Right cardiac atrium (tissue), 5 donors: ENCODE results near the gene LRRC18. TPM values are rescaled to one million over a fixed set of nuclear protein-coding genes. Genes with fewer than 3 reads are reported as not detected.

ENCODE experiments used
- ATAC-seq, 2 donors: fragments of 200-7000 bp; cut with Tn5 transposase; one replicate each; pipeline versions ENCODE4 v1.8.0 to v1.9.1; 2020; ENCODE audit warnings: moderate library complexity in 2 of 2, mild to moderate bottlenecking in 1 of 2
- DNase-seq, 3 donors: peaks; one replicate each; pipeline ENCODE4 v3.0.0-alpha.2; 2020
- H3K27ac ChIP-seq: one replicate; pipeline ENCODE4 v1.5.1; 2013; ENCODE audit warnings: mild to moderate bottlenecking, low read length, control low read depth, moderate library complexity
- H3K27me3 ChIP-seq: one replicate; pipeline ENCODE4 v1.6.1; 2013; ENCODE audit not compliant: control insufficient read depth, insufficient read depth
- H3K4me1 ChIP-seq: one replicate; pipeline ENCODE4 v1.6.1; 2013; ENCODE audit warnings: low read length; ENCODE audit not compliant: control insufficient read depth, insufficient read depth
- H3K4me3 ChIP-seq: one replicate; pipeline ENCODE4 v1.5.1; 2013; ENCODE audit warnings: low read length, control low read depth
- H3K9me3 ChIP-seq: one replicate; pipeline ENCODE4 v1.6.1; 2013; ENCODE audit warnings: low read length; ENCODE audit not compliant: control insufficient read depth
- WGBS: extraction: QIAGEN DNeasy Blood & Tissue Kit; methylation state at CpG from one replicate; pipeline ENCODE4 v1.1.7; 2013; 5-methylcytosine and 5-hydroxymethylcytosine counted together
- intact Hi-C, 4 donors: fragments of 100-400 bp; cut with DNase I; formaldehyde crosslinking; loops; one replicate each; pipeline versions ENCODE4 v1.11.0 to v1.14.0; 2022 to 2023
- long read RNA-seq, 4 donors: library from polyadenylated mRNA; unstranded; transcript quantifications; one replicate each; pipeline ENCODE4 v2.0.0, GENCODE V29; 2020 to 2021
- polyA plus RNA-seq: library from polyadenylated mRNA; stranded (reverse); fragments of 200-250 nt; gene quantifications from one replicate; pipeline ENCODE4 v1.2.3, GENCODE V29; 2013
- total RNA-seq, 4 donors: library from RNA; stranded (reverse); fragmentation: NEBNext Ultra II Directional; extraction: Animal tissue kit (Norgen Biotek cat#: 25700); gene quantifications; one replicate each; pipeline ENCODE4 v1.2.1, GENCODE V29; 2021
- donor health status: healthy with polysubstance abuse.
- donor health status: DM: no; HTN: yes; CAD: no.
- donor health status: DM: no; HTN: no; CAD: no.
- donor health status: DM: no; HTN: yes; CAD: no; lungs with severe emphysema.
- donor health status: DM: yes; HTN: yes; CAD: no.

The LRRC18 gene
- total RNA-seq (not detected), polyA plus RNA-seq (not detected)
- long read RNA-seq, donor 1, result 0 reads
- long read RNA-seq, donor 2, result 0 reads
- long read RNA-seq, donor 3, result 0 reads
- long read RNA-seq, donor 4, result 0 reads

GRCh38 chr10:48939790-48940325, at the start of gene LRRC18:
TSS of gene LRRC18 (minus strand) at chr10:48939840. CDS start at chr10:48914155, 25,685 bp downstream.
- Histone ChIP-seq H3K4me1 (no peaks in the 10 kb centered on the region), H3K4me3 (no peak within 1 kb of the TSS), H3K27me3 (no peaks in the 10 kb centered on the region), H3K27ac (no peak within 1 kb of the TSS), H3K9me3 (no peaks in the 10 kb centered on the region)
- ATAC-seq (no peak), DNase-seq (no peak)
- 84% methylated on average over 2 of the region's 2 CpGs for WGBS
- intact Hi-C loops, result no loop called here

DNA sequence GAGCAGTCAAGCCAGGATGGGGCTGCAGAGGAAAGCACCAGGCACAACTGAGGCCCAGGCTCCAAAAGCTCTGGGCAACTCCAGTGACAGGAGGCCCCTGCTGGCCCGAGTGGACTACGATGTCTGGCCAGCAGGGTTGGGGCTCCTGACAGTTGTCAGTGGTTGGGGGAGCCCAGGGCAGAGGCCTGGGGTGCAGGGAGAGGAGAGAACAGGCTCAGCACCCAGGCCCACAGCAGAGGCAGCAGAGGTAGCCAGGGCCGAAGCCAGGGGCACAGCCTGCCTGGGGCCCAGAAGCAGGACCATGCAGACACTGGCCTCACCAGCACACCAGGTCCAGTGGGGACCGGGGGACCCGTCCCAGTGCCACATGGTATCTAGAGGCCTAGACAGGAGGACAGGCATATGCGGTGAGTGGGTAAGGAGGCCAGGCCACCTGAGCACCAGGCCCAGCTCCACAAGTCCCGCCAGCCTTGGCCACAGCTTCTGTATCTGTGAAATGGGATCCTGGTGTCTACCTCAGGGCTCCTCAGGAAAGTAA, 46.0 kb upstream of the LRRC18 start:
- Histone ChIP-seq H3K9me3 (no peaks in the 10 kb centered on the region), H3K4me1 (no peaks in the 10 kb centered on the region), H3K4me3 (no peak overlapping the region), H3K27me3 (no peaks in the 10 kb centered on the region), H3K27ac (no peak overlapping the region)
- no peak for DNase-seq
- no peak for ATAC-seq
- intact Hi-C loops, result loop anchor here in 3 of 4 donors (5.0 to 10.0 kb wide), 2 partner anchors 177 to 529 kb away; no protein-coding TSS in a partner anchor
- WGBS, result 90% methylated on average over 7 of the region's 7 CpGs

DNA sequence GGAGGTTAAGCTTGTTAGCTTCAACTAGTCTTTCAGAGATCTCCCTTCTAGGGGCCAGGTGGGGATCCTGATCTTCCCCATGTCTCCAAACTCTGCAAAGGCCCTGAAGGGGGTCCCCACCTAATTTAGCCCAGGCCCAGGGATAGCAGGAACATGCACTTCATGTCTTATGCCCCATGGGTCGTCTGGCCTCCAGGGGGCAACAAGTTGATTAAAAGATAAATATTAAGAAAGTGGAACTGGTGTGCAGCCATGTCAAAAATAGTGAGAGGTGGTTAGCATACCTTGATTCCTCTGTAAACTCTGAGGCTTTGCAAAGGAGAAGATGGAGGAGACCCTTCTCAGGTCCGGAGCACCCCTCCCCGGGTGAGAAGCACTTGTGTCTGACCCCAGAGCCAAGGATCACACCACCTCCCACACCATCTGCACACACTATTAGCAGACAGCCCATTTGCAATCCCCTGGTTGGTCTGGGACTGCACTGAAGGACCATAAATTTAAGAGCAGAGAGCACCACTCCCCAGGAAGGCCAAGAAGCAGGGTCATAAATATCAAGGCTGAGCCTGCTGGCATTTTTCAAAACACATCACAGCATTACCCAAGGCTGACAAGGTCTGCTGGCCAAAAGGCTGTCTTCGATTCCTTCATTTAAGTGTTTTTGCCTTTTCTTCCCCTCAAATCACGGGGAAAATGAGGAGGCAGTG, 44.2 kb upstream of the LRRC18 start:
- intact Hi-C loops, result loop anchor here (5.0 to 10.0 kb wide), 2 partner anchors 179 to 531 kb away; no protein-coding TSS in a partner anchor
- H3K27ac ChIP-seq, result no peak overlapping the region
- H3K27me3 ChIP-seq, result no peaks in the 10 kb centered on the region
- 76% methylated on average over 5 of the region's 5 CpGs for WGBS
- H3K9me3 ChIP-seq, result no peaks in the 10 kb centered on the region
- ATAC-seq, result no peak
- no peak for DNase-seq
- no peaks in the 10 kb centered on the region for H3K4me1 ChIP-seq
- H3K4me3 ChIP-seq, result no peak overlapping the region

- no peak overlapping the region for H3K4me3 ChIP-seq
- no peak for DNase-seq
- no peaks in the 10 kb centered on the region for H3K27me3 ChIP-seq
- H3K4me1 ChIP-seq, result no peaks in the 10 kb centered on the region
- intact Hi-C loops, result loop anchor here (5.0 to 10.0 kb wide), 2 partner anchors 180 to 532 kb away; no protein-coding TSS in a partner anchor
- ATAC-seq, result no peak
- H3K9me3 ChIP-seq, result no peaks in the 10 kb centered on the region
- 87% methylated on average over 5 of the region's 5 CpGs for WGBS
- no peak overlapping the region for H3K27ac ChIP-seq
Observed at GRCh38 chr10:48982584-48982983, 42.9 kb upstream of the LRRC18 start.

GRCh38 chr10:48981310-48981907, 41.8 kb upstream of the LRRC18 start:
- no peaks in the 10 kb centered on the region for H3K27me3 ChIP-seq
- DNase-seq (peak; percentile 61 to 83 (median 81)), ATAC-seq (peak; percentile 75 to 88)
- no peaks in the 10 kb centered on the region for H3K4me1 ChIP-seq
- no peaks in the 10 kb centered on the region for H3K9me3 ChIP-seq
- H3K4me3 ChIP-seq, result no peak overlapping the region
- H3K27ac ChIP-seq, result no peak overlapping the region
- 28% methylated on average over 12 of the region's 12 CpGs for WGBS
- intact Hi-C loops, result loop anchor here (5.0 to 10.0 kb wide), 2 partner anchors 181 to 533 kb away; no protein-coding TSS in a partner anchor

DNA sequence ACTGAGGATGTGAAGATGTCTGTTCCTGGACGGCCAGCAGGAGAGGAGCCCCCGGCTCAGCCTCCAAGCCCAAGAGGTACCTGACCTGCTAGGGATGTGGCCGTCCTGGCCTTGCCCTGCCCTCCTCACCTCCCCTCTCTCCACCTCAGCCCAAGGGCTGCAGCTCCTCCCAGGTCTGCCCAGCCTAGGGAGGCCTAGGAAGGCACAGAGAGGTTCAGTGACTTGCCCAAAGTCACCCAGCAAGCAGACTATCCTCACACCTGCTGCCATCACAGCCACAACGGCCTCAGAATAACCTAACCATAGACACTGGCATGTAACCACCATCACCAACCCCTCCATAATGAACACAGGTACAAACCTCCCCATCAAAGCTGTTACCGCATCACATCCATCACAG, 38.7 kb upstream of the LRRC18 start:
- Histone ChIP-seq H3K27ac (no peak overlapping the region), H3K4me1 (no peaks in the 10 kb centered on the region), H3K9me3 (no peaks in the 10 kb centered on the region), H3K4me3 (no peak overlapping the region), H3K27me3 (no peaks in the 10 kb centered on the region)
- intact Hi-C loops, result loop anchor here in 1 of 4 donors (5.0 kb wide), 2 partner anchors 184 to 321 kb away; no protein-coding TSS in a partner anchor
- no peak for DNase-seq
- no peak for ATAC-seq
- 88% methylated on average over 5 of the region's 5 CpGs for WGBS

DNA sequence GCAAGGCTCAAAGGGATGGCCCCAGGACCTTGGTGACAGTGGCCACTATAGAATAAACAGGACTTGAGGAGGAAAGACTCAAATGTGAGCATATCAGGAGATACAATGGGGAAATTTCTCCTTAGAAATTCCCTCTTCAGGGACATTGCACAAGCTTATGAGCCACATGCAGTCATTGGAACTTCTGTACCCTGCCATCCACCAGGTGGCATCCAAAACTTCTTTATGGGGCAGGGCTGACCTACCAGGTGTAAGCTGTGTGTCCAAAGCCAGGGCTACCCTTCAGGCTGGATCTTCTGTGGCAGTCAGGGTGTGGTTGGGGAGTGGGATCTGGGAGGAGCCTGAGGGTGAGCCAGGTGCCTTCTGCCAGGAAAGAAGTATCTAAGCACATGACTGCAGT, 36.6 kb upstream of the LRRC18 start:
- Histone ChIP-seq H3K27ac (no peak overlapping the region), H3K9me3 (no peaks in the 10 kb centered on the region), H3K4me1 (no peaks in the 10 kb centered on the region), H3K4me3 (no peak overlapping the region), H3K27me3 (no peaks in the 10 kb centered on the region)
- DNase-seq (no peak), ATAC-seq (peak; percentile 45 to 56)
- intact Hi-C loops, result loop anchor here in 1 of 4 donors (5.0 kb wide), 2 partner anchors 186 to 319 kb away; no protein-coding TSS in a partner anchor

GRCh38 chr10:48974510-48975156, 35.0 kb upstream of the LRRC18 start:
- Histone ChIP-seq H3K27me3 (no peaks in the 10 kb centered on the region), H3K4me3 (no peak overlapping the region), H3K4me1 (no peaks in the 10 kb centered on the region), H3K27ac (no peak overlapping the region), H3K9me3 (no peaks in the 10 kb centered on the region)
- intact Hi-C loops, result loop anchor here in 1 of 4 donors (5.0 kb wide), 2 partner anchors 188 to 317 kb away; no protein-coding TSS in a partner anchor
- WGBS, result 89% methylated on average over 12 of the region's 12 CpGs
- ATAC-seq (no peak), DNase-seq (no peak)

GRCh38 chr10:48973065-48973464, 33.4 kb upstream of the LRRC18 start:
- no peaks in the 10 kb centered on the region for H3K4me1 ChIP-seq
- no peaks in the 10 kb centered on the region for H3K9me3 ChIP-seq
- intact Hi-C loops, result no loop called here
- DNase-seq (no peak), ATAC-seq (no peak)
- no peak overlapping the region for H3K27ac ChIP-seq
- WGBS, result 84% methylated on average over 5 of the region's 5 CpGs
- no peaks in the 10 kb centered on the region for H3K27me3 ChIP-seq
- H3K4me3 ChIP-seq, result no peak overlapping the region

DNA sequence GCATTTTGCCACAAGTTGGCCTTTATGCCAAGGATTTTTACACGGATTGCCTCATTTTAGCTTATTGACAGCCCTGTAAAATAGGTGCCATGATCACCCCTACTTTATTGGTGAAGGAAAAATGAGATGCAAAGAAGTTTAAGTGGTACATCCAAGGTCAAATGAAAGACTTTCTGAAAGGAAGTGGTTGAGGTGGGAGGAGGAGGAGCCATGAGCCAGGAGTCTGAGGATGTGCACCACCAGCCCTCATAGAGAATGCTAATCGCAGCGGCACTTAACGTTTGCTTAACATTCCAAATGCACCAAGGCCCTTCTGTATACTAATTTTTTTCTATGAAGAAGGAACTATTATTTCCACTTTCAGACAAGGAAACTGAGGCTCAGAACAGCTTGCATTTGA, 31.0 kb upstream of the LRRC18 start:
- Histone ChIP-seq H3K9me3 (no peaks in the 10 kb centered on the region), H3K27ac (no peak overlapping the region), H3K4me3 (no peak overlapping the region), H3K27me3 (no peaks in the 10 kb centered on the region), H3K4me1 (no peaks in the 10 kb centered on the region)
- 83% methylated on average over 4 of the region's 4 CpGs for WGBS
- DNase-seq (no peak), ATAC-seq (no peak)
- intact Hi-C loops, result no loop called here
